ENCODE results near the gene TRIP6. TPM values are rescaled to one million over a fixed set of nuclear protein-coding genes. Genes with fewer than 3 reads are reported as not detected.

The TRIP6 gene, protein sequence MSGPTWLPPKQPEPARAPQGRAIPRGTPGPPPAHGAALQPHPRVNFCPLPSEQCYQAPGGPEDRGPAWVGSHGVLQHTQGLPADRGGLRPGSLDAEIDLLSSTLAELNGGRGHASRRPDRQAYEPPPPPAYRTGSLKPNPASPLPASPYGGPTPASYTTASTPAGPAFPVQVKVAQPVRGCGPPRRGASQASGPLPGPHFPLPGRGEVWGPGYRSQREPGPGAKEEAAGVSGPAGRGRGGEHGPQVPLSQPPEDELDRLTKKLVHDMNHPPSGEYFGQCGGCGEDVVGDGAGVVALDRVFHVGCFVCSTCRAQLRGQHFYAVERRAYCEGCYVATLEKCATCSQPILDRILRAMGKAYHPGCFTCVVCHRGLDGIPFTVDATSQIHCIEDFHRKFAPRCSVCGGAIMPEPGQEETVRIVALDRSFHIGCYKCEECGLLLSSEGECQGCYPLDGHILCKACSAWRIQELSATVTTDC
- polyA plus RNA-seq (2013, experiment 1 of 2), result 34.6 TPM
- 35.8 TPM for polyA plus RNA-seq (2013, experiment 2 of 2)

- peak within 1 kb of the TSS; percentile 100 for H2AK5ac ChIP-seq (ENCODE audit: low read depth, low read length)
- peak within 1 kb of the TSS; percentile 97 for H2BK120ac ChIP-seq (ENCODE audit: low read depth, low read length)
- H2AFZ ChIP-seq (ENCODE audit: low read length), result peak within 1 kb of the TSS; percentile 99
- peak within 1 kb of the TSS; percentile 89 for H3K4me2 ChIP-seq (ENCODE audit: insufficient read depth, low read length, poor library complexity, severe bottlenecking)
- peak within 1 kb of the TSS; percentile 97 for H3K23ac ChIP-seq (ENCODE audit: low read depth, low read length, poor library complexity)
- peak; percentile 83 for DNase-seq (ENCODE audit: low spot score)
- no peaks in the 10 kb centered on the region for H3K27me3 ChIP-seq (ENCODE audit: control insufficient read depth in 3 of 3, insufficient read depth in 3 of 3, low read depth in 1 of 3, low read length in 3 of 3)
- peak within 1 kb of the TSS; percentile 87 to 93 for H3K4me3 ChIP-seq (ENCODE audit: low read length in 2 of 2)
- H3K4ac ChIP-seq (ENCODE audit: low read length), result peak within 1 kb of the TSS; percentile 95
- H2BK15ac ChIP-seq (ENCODE audit: low read length), result peak within 1 kb of the TSS; percentile 99
- peaks cover 16 to 42% of the 10 kb centered on the region in 2 donors for H3K36me3 ChIP-seq (replicated peaks in 1 of 2; ENCODE audit: control insufficient read depth in 2 of 2, insufficient read depth in 2 of 2, low read length in 2 of 2)
- H3K4me1 ChIP-seq (ENCODE audit: control insufficient read depth in 2 of 2, insufficient read depth in 1 of 2, low read depth in 1 of 2, low read length in 2 of 2), result peaks cover 11 to 13% of the 10 kb centered on the region in 2 donors
- peak within 1 kb of the TSS; percentile 99 for H3K18ac ChIP-seq (ENCODE audit: low read length)
- peak within 1 kb of the TSS; percentile 85 for H4K91ac ChIP-seq (ENCODE audit: low read depth, low read length, poor library complexity)
- peaks cover 17% of the 10 kb centered on the region for H3K79me1 ChIP-seq (ENCODE audit: low read depth, low read length)
- peak within 1 kb of the TSS; percentile 100 for H2BK5ac ChIP-seq (ENCODE audit: low read length)
- H2BK12ac ChIP-seq (ENCODE audit: low read length), result peak within 1 kb of the TSS; percentile 100
- peak within 1 kb of the TSS; percentile 33 for H3K27ac ChIP-seq (replicated peaks; ENCODE audit: low read length)
- peak within 1 kb of the TSS; percentile 82 for H4K8ac ChIP-seq (ENCODE audit: low read depth, low read length)
- H3K9me3 ChIP-seq (replicated peaks in 1 of 2; ENCODE audit: control insufficient read depth in 2 of 2, insufficient read depth in 1 of 2, low read depth in 1 of 2, low read length in 2 of 2), result no peaks in the 10 kb centered on the region
- H3K9ac ChIP-seq (ENCODE audit: low read depth, low read length, poor library complexity), result peak within 1 kb of the TSS; percentile 93
- peak within 1 kb of the TSS; percentile 100 for H3K14ac ChIP-seq (ENCODE audit: low read length)
- WGBS, 2 donors (ENCODE audit: extremely low coverage in 2 of 2, insufficient read length in 2 of 2, insufficient replicate concordance in 1 of 2), result no CpG with 5 or more reads among the region's 42 CpGs
Measured at GRCh38 chr7:100867040-100867775, at the start of gene TRIP6. Gene TRIP6 (plus strand): TSS chr7:100867387. CDS start chr7:100867498, 111 bp downstream.

- no peak overlapping the region for H3K9ac ChIP-seq (ENCODE audit: low read depth, low read length, poor library complexity)
- H3K18ac ChIP-seq (ENCODE audit: low read length), result no peak overlapping the region
- no peak overlapping the region for H3K14ac ChIP-seq (ENCODE audit: low read length)
- no peak overlapping the region for H3K4me2 ChIP-seq (ENCODE audit: insufficient read depth, low read length, poor library complexity, severe bottlenecking)
- H4K8ac ChIP-seq (ENCODE audit: low read depth, low read length), result no peak overlapping the region
- no peak overlapping the region for H2BK15ac ChIP-seq (ENCODE audit: low read length)
- H3K79me1 ChIP-seq (ENCODE audit: low read depth, low read length), result peaks cover 15% of the 10 kb centered on the region
- WGBS, 2 donors (ENCODE audit: extremely low coverage in 2 of 2, insufficient read length in 2 of 2, insufficient replicate concordance in 1 of 2), result no CpG with 5 or more reads among the region's 9 CpGs
- no peak overlapping the region for H2AFZ ChIP-seq (ENCODE audit: low read length)
- H2AK5ac ChIP-seq (ENCODE audit: low read depth, low read length), result no peak overlapping the region
- H3K27ac ChIP-seq (replicated peaks; ENCODE audit: low read length), result no peak overlapping the region
- H3K4ac ChIP-seq (ENCODE audit: low read length), result no peak overlapping the region
- H2BK120ac ChIP-seq (ENCODE audit: low read depth, low read length), result no peak overlapping the region
- no peak overlapping the region for H3K23ac ChIP-seq (ENCODE audit: low read depth, low read length, poor library complexity)
- peaks cover 63 to 95% of the 10 kb centered on the region in 2 donors for H3K36me3 ChIP-seq (replicated peaks in 1 of 2; ENCODE audit: control insufficient read depth in 2 of 2, insufficient read depth in 2 of 2, low read length in 2 of 2)
- H4K91ac ChIP-seq (ENCODE audit: low read depth, low read length, poor library complexity), result no peak overlapping the region
- no peak overlapping the region for H2BK12ac ChIP-seq (ENCODE audit: low read length)
- no peak overlapping the region for H3K4me3 ChIP-seq (ENCODE audit: low read length in 2 of 2)
- no peaks in the 10 kb centered on the region for H3K27me3 ChIP-seq (ENCODE audit: control insufficient read depth in 3 of 3, insufficient read depth in 3 of 3, low read depth in 1 of 3, low read length in 3 of 3)
- no peaks in the 10 kb centered on the region for H3K4me1 ChIP-seq (ENCODE audit: control insufficient read depth in 2 of 2, insufficient read depth in 1 of 2, low read depth in 1 of 2, low read length in 2 of 2)
- no peak overlapping the region for H2BK5ac ChIP-seq (ENCODE audit: low read length)
- no peak for DNase-seq (ENCODE audit: low spot score)
- H3K9me3 ChIP-seq (replicated peaks in 1 of 2; ENCODE audit: control insufficient read depth in 2 of 2, insufficient read depth in 1 of 2, low read depth in 1 of 2, low read length in 2 of 2), result peaks cover 0 to 2% of the 10 kb centered on the region in 2 donors
Measured at GRCh38 chr7:100818366-100818765, 48.8 kb upstream of the TRIP6 start.

GRCh38 chr7:100818825-100819224 lies 48.4 kb upstream of the TRIP6 start:
- Histone ChIP-seq H3K4ac (ENCODE audit: low read length) (no peak overlapping the region), H3K9ac (ENCODE audit: low read depth, low read length, poor library complexity) (no peak overlapping the region), H2BK15ac (ENCODE audit: low read length) (no peak overlapping the region), H3K9me3 (replicated peaks in 1 of 2; ENCODE audit: control insufficient read depth in 2 of 2, insufficient read depth in 1 of 2, low read depth in 1 of 2, low read length in 2 of 2) (peaks cover 0 to 2% of the 10 kb centered on the region in 2 donors), H2BK12ac (ENCODE audit: low read length) (no peak overlapping the region), H3K36me3 (replicated peaks in 1 of 2; ENCODE audit: control insufficient read depth in 2 of 2, insufficient read depth in 2 of 2, low read length in 2 of 2) (peaks cover 63 to 95% of the 10 kb centered on the region in 2 donors), H3K79me1 (ENCODE audit: low read depth, low read length) (peaks cover 17% of the 10 kb centered on the region), H4K8ac (ENCODE audit: low read depth, low read length) (no peak overlapping the region), H3K4me3 (ENCODE audit: low read length in 2 of 2) (no peak overlapping the region), H3K27ac (replicated peaks; ENCODE audit: low read length) (no peak overlapping the region), H2AFZ (ENCODE audit: low read length) (no peak overlapping the region), H3K4me1 (ENCODE audit: control insufficient read depth in 2 of 2, insufficient read depth in 1 of 2, low read depth in 1 of 2, low read length in 2 of 2) (no peaks in the 10 kb centered on the region), H3K23ac (ENCODE audit: low read depth, low read length, poor library complexity) (no peak overlapping the region), H3K4me2 (ENCODE audit: insufficient read depth, low read length, poor library complexity, severe bottlenecking) (no peak overlapping the region), H3K14ac (ENCODE audit: low read length) (no peak overlapping the region), H2BK120ac (ENCODE audit: low read depth, low read length) (no peak overlapping the region), H4K91ac (ENCODE audit: low read depth, low read length, poor library complexity) (no peak overlapping the region), H3K27me3 (ENCODE audit: control insufficient read depth in 3 of 3, insufficient read depth in 3 of 3, low read depth in 1 of 3, low read length in 3 of 3) (no peaks in the 10 kb centered on the region), H3K18ac (ENCODE audit: low read length) (no peak overlapping the region), H2BK5ac (ENCODE audit: low read length) (no peak overlapping the region), H2AK5ac (ENCODE audit: low read depth, low read length) (no peak overlapping the region)
- WGBS, 2 donors (ENCODE audit: extremely low coverage in 2 of 2, insufficient read length in 2 of 2, insufficient replicate concordance in 1 of 2), result no CpG with 5 or more reads among the region's 6 CpGs
- DNase-seq (ENCODE audit: low spot score), result no peak

DNA sequence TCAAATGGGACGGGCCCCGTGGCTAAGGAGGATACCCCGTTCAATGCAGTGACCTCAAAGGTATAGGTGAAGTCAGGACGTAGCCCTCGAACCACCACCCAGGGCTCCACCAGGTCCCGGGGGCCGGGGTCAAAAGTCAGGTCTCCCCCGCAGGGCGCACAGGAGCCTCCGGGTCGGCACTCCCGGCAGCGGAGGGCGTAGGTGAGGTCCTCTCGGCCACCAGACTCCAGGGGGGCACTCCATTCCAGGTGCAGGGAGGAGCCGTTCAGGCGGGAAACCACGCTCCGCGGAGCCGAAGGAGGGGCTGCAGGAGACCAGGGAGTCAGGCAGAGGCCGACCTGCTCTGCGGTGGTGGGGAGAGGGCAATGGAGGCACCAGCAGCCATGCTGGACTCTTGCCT lies 47.6 kb upstream of the TRIP6 start:
- Histone ChIP-seq H3K4me2 (ENCODE audit: insufficient read depth, low read length, poor library complexity, severe bottlenecking) (no peak overlapping the region), H2AFZ (ENCODE audit: low read length) (no peak overlapping the region), H2BK5ac (ENCODE audit: low read length) (no peak overlapping the region), H3K4me1 (ENCODE audit: control insufficient read depth in 2 of 2, insufficient read depth in 1 of 2, low read depth in 1 of 2, low read length in 2 of 2) (no peaks in the 10 kb centered on the region), H2BK120ac (ENCODE audit: low read depth, low read length) (no peak overlapping the region), H3K27ac (replicated peaks; ENCODE audit: low read length) (no peak overlapping the region), H2BK15ac (ENCODE audit: low read length) (no peak overlapping the region), H3K36me3 (replicated peaks in 1 of 2; ENCODE audit: control insufficient read depth in 2 of 2, insufficient read depth in 2 of 2, low read length in 2 of 2) (peaks cover 67 to 95% of the 10 kb centered on the region in 2 donors), H3K14ac (ENCODE audit: low read length) (no peak overlapping the region), H3K9ac (ENCODE audit: low read depth, low read length, poor library complexity) (no peak overlapping the region), H3K4me3 (ENCODE audit: low read length in 2 of 2) (no peak overlapping the region), H2BK12ac (ENCODE audit: low read length) (no peak overlapping the region), H3K4ac (ENCODE audit: low read length) (no peak overlapping the region), H3K79me1 (ENCODE audit: low read depth, low read length) (peaks cover 20% of the 10 kb centered on the region), H3K27me3 (ENCODE audit: control insufficient read depth in 3 of 3, insufficient read depth in 3 of 3, low read depth in 1 of 3, low read length in 3 of 3) (no peaks in the 10 kb centered on the region), H4K8ac (ENCODE audit: low read depth, low read length) (no peak overlapping the region), H4K91ac (ENCODE audit: low read depth, low read length, poor library complexity) (no peak overlapping the region), H3K9me3 (replicated peaks in 1 of 2; ENCODE audit: control insufficient read depth in 2 of 2, insufficient read depth in 1 of 2, low read depth in 1 of 2, low read length in 2 of 2) (peaks cover 0 to 2% of the 10 kb centered on the region in 2 donors), H2AK5ac (ENCODE audit: low read depth, low read length) (no peak overlapping the region), H3K18ac (ENCODE audit: low read length) (no peak overlapping the region), H3K23ac (ENCODE audit: low read depth, low read length, poor library complexity) (peak overlapping the region; percentile 43)
- no CpG with 5 or more reads among the region's 23 CpGs for WGBS, 2 donors (ENCODE audit: extremely low coverage in 2 of 2, insufficient read length in 2 of 2, insufficient replicate concordance in 1 of 2)
- DNase-seq (ENCODE audit: low spot score), result no peak

Measured in neuronal stem cell (in vitro differentiated cells).